IMR-90 (cell line): Measurements from ENCODE around the gene SRGN.

Source experiments
- CTCF ChIP-seq: conservative IDR thresholded peaks from 2 replicates; pipeline ENCODE4 v1.5.1; 2012; ENCODE audit warnings: mild to moderate bottlenecking, low read depth, low read length, improper control_type of control experiment
- FOS ChIP-seq: fragments of 150-350 bp; IDR thresholded peaks from 2 replicates; pipeline ENCODE4 v1.6.1; 2016; ENCODE audit warnings: low read depth, low read length
- POLR2A ChIP-seq: IDR thresholded peaks from 2 replicates; pipeline ENCODE4 v1.6.1; 2012; ENCODE audit warnings: mild to moderate bottlenecking, low read depth, low read length
- RAD21 ChIP-seq: IDR thresholded peaks from 2 replicates; pipeline ENCODE4 v1.6.1; 2012; ENCODE audit warnings: low read length, improper control_type of control experiment
- RFX5 ChIP-seq: IDR thresholded peaks from 2 replicates; pipeline ENCODE4 v1.8.0; 2012; ENCODE audit warnings: low read depth, mild to moderate bottlenecking, low read length, moderate library complexity
- USF2 ChIP-seq: fragments of 150-350 bp; IDR thresholded peaks from 2 replicates; pipeline ENCODE4 v1.6.1; 2017; ENCODE audit warnings: mild to moderate bottlenecking, antibody characterized with exemption, low read length, low read depth

GRCh38 chr10:69069090-69070042, 18.5 kb upstream of the SRGN start:
- TF ChIP-seq FOS, result no peak
- TF ChIP-seq CTCF, result no peak
- TF ChIP-seq POLR2A, result no peak
- TF ChIP-seq RAD21, result no peak
- no peak for TF ChIP-seq USF2
- no peak for TF ChIP-seq RFX5
